CD4-positive, alpha-beta T cell treated with Interleukin-1 beta for 1 hour (primary cell): Measurements from ENCODE around the gene PTCD2.

Source experiments
- DNase-seq, 2 donors: peaks; one replicate each; pipeline ENCODE4 v3.0.0-alpha.2; 2020 to 2022

PTCD2 gene

DNA sequence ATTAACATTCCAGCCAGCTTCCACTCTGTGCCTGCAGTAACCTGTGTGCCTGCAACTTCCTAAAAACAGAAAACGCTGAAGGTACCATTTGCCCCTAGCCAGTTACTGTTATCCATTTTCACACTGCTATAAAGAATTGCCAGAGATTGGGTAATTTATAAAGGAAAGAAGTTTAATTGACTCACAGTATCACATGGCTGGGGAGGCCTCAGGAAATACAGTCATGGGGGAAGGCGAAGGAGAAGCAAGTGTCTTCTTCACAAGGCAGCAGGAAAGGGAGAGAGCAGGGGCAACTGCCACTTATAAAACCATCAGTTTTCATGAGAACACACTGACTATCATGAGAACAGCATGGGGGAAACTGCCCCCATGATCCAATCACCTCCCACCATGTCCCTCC is 31.2 kb downstream of the PTCD2 start:
- no peak for DNase-seq

DNA sequence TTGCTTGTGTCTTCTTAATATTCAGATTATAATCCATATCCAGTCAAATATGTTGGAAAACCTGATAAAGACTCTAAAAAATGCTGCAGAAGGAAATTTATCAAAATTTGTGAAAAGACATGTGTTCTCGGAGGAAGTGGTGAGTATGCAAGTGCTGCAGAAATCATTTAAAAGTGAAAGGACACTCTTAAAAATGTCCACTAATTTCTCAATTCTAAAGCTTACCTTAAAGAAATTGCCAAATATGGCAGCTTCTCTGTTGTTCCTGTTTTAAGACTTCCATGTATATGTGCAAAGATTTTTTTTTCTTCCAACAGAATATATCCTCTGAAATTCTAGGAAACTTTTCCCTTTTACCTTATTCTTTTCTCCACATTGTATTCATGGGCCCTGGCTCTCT is 32.4 kb downstream of the PTCD2 start:
- DNase-seq = no peak

GRCh38 chr5:72353046-72353445 is 32.9 kb downstream of the PTCD2 start:
- no peak for DNase-seq

GRCh38 chr5:72355706-72356299 is 35.6 kb downstream of the PTCD2 start:
- no peak for DNase-seq

DNA sequence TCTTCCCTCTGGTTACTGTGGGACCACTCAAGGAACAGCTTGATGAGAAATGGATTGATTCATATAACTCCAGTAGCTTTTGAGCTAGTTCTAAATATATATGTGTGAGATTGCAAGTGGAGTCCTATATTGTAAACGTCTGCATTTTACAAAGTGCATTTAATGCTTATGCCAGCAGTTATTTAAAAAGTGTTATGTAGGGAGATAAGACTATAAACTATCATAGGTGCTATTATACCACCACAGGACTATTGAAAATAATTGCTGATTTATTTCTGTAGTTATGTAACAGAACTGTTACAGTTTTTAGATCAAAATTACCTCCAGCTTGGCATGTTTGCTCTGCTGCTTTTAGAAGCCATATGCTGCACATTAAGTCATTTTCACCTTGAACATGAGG is 36.2 kb downstream of the PTCD2 start:
- DNase-seq = no peak

DNA sequence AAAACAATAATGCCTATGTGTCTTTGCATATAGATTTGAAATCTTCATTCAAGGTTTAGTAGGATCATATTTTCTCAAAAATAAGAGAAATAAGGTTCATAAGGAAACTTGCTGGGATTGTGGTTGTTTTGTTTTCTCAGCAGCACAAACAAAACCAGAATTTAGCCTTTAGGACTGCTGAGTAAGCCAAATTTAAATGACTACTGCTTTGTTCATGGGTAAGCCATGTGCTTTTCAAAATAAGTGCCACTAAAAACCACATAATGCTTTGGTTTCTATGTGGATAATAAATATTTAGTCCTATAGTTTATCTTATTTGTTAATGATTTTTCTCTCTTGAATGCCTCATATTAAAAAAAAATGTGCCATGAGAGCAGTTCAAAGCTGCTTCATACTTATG is 38.8 kb downstream of the PTCD2 start:
- DNase-seq = no peak

DNA sequence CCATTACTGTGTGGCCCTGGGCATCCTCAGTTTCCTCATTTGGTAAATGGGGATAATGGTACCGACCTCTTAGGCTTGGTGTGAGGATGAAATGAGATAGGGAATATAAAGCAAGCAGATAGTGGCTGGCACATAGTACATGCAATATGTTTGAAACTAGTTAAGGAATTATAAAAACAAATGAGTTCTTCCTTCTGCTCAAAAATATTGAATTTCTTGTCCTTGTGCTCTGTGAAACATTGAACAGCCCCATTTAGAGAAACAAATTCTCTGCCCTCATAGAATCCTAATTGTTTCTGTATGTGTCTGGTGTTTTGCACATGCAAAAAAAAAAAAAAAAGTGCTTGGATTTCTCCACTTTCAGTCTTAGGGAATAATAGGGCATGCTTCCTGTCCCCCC is 39.7 kb downstream of the PTCD2 start:
- DNase-seq = no peak

DNA sequence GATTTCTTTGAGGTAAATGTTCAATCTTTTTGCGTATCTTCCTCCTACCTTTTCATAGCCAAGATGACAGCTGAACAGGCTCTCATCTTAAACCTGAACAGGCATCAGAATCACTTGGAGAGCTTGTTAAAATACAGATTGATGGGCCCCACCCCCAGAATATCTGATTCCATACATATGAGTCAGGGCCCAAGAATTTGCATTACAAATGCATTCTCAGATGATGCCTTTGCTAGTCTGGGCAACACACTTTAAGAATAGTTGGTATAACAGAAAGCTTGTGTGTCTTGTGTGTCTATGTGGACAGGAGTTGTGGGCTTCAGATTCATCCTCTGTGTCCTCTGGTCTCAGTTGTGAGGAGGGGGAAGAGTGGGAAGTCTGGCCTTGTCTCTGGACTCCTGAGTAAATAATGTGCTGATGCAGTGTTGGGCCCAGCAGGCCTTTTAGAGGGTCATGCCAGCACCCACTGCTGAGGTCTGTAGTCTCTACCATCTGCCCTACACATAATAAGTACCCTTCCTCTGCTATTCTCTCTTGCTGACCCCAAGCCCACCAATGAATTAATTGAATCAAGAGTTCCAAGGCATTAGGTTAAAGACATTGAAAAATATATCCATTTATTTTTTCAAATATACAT is 43.1 kb downstream of the PTCD2 start:
- no peak for DNase-seq

- no peak for DNase-seq
These were observed 44.0 kb downstream of the PTCD2 start for GRCh38 chr5:72364171-72364570.

DNA sequence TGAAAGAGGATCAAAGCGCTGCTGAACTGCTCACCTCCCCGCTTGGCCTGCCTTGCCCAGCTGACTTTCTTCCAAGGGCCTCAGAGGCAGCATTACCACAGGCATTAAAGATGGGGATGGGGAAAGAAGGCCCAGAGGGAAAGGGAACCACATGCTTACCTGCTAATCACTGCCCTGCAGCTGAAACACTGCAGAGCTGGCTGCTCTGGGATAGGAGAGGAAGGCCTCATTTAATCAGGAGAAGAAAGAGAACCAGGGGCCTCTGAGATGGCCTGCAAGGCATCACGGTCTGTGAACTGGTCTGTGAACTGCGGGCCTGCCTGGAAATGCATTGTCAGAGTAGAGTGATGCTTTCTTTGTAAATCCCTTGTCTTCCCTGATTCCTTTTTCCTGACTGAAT is 44.8 kb downstream of the PTCD2 start:
- DNase-seq = no peak

DNA sequence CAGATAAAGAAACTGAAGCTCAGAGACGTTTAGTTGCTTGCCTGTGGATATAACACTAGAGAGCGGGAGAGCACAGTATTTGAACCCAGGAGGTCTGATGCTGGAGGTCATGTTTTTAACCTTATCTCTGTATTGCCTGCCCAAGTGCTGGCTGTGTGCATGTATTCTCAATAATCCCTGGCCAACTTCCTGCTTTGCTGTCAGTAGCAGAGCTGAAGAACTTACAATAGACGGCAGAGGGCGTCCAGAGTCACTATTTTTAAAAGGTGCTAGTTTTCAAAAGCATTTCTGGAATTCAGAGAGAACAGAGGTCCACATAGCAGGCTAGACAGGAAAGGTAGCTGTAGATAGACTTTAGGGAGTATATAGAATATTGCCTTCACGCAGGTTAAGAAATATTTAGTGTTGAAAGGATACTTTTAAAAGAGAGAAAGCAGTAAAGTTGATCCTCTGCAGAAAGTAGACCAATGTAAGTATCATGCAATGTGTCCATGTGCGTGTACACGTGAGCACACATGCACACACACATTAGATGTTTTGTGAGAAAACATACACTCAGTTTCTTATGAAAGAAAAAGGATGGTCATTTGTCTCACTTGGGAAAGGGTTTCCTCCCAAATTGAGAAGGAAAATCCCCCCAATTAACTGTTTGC is 46.3 kb downstream of the PTCD2 start:
- DNase-seq = peak; percentile 25 to 35

DNA sequence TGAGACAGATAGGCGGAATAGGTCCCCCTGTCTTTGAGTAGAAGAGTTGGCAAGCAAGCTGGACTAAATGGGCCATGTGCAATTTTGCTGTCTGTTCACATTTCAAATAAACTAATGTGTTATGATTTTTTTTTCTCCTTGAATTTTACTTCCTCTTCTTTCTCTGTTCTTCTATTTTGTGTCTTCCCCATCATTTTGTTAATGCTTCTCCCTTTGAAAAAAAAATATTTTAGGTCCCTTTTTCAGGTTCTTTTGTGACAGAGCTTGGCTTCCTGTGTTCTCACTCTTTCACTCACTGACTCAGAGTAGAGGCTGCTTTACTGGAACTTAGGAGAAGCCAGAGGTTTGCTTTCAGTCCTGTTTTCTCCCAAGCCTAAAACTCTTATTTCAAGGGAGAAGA is 48.1 kb downstream of the PTCD2 start:
- no peak for DNase-seq

- DNase-seq = no peak
These were observed 49.1 kb downstream of the PTCD2 start for GRCh38 chr5:72369301-72369700.

GRCh38 chr5:72369711-72370110 is 49.5 kb downstream of the PTCD2 start:
- DNase-seq = no peak

DNA sequence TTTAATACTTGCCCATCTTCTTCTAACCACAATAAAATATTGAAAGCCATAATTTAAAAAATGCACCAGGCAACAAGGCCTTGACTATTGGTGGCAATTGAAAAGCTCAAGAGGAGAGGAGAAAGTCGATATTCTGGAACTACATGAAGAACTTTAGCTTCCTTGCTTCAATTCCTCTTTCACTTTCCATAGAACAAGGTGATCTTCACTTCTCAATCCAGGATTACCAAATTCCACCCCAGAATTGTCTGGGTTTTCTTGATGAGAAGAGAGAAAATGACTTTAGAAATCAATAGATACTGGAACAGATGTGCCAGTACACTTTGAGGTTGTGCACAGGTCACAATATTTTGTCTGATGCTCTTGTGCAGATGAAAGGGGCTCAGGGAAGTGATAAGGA is 52.2 kb downstream of the PTCD2 start:
- no peak for DNase-seq

DNA sequence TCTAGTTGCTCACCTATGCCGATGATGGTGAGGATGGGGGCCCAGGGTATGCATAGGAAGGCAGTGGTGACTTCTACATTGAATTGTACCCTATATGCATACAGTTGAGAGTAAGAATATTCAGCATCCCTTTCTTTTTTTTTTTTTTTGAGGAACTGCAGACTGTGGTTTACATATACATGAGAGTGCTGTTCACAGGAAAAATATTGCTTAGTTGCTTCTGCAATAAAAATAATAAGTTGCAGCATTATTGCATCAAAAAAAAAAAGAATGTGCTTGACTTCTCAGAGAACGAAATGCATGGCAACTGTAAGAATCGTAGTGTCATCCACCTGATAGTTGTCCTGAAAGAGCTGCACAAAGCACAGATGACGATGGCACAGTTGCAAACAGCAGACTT is 52.8 kb downstream of the PTCD2 start:
- no peak for DNase-seq

DNA sequence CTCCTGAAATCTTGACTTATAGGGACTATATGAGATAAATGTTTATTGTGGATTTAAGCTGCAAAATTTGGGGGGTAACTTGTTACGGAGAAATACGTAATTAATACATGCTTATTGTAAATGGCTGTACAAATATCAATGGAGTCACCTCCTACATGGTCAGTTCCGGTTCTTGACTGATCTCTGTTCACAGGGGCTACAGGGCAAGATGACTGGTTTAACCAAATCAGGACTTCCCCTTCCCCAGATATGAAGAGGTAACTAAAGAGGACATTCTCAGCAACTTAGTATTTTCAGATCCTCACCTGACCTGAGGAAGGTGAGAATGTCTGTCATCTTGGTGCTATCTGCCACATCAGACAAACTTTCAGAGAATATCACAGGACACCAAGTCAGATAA is 54.7 kb downstream of the PTCD2 start:
- DNase-seq = no peak

- DNase-seq = no peak
These were observed 56.2 kb downstream of the PTCD2 start for GRCh38 chr5:72376381-72376780.

- no peak for DNase-seq
These were observed 57.9 kb downstream of the PTCD2 start for GRCh38 chr5:72377910-72378638.

DNA sequence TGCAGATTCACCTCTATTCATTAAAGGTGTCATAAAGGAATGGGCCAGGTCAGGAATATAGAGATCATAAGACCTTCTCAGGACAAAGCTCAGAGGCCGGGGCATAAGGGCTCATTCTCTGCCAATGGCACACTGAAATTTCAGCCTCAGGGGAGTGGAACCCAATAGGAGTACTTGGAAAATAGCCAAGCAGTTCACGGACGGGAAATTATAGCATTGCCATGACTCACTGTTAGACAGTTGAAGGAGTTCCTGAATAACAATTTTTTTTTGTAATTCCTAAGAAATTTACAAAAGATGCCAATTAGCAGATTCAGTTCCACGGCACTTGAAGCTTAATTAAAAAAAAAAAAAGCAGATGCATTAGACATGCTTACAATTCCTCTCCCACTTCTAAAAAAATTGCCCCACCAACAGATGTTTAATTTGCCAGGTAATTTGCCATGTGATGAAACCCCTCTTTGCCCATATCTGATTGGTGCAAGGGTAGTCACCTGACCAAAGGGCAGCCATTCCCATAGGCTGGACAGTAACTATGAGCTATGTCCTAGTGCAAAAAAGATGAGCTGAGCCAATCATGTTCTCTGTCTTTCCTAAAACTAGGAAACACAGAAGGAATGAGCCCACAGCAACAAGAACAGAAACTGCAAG is 58.6 kb downstream of the PTCD2 start:
- DNase-seq = no peak

DNA sequence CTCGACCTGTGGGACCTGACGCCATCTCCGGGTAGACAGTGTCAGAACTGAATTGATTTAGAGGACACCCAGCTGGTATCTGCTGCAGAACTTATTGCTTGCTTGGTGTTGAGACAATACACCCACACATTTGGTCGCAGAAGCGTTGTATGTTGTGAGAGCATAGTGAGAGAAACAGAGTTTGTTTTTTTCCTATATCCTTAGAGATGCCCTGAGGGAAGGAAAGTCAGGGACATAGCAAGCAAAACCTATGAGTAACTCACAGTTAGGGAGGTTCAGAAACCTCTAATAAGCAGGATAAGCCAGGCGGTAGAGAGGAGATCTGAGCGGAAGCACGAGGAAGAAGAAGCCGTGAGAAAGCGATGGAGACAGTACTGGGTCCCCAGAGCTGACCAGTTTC is 59.8 kb downstream of the PTCD2 start:
- DNase-seq = no peak

DNA sequence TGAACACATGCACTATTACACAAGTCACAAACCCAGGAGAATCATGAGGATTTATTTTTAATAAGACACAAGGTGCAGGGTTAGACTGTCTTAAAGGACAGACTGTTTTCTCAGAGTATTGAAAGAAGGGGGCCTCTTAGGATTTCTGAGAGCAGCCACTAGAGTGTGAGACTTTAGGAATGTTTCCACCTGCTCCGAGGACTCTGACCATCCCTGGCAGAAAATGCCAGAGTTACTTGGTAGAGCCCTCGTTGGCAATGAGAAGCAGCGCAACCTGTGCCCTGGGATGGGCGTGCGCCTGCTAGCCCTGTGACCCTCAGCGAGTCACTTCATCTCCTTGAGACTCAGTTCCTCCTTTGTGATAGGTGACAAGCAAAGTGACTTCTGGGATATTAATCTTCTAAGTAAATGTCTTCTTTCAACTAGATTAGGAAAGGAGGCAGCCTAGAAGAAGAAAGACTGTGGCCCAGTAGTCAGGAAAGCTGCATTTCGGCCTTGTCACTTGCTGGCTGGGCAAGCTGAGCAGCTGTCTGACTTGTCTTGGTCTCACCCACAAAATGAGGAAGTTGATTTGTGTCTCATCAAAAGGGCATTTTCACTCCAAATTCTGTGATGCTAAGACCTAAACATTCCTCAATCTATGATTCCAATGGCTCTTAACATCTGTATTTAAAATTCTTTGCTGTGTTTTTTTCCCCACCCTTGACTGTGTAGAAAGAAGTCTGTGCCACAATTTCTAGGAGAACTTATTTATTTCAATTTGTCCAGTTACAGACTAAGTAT is 60.5 kb downstream of the PTCD2 start:
- DNase-seq = peak in 1 of 2 donors; percentile 35

GRCh38 chr5:72383280-72383679 is 63.1 kb downstream of the PTCD2 start:
- DNase-seq = no peak
